Uterus (tissue), 2 donors: Measurements from ENCODE around the gene LRRC17.

Source experiments
- CTCF ChIP-seq, 4 experiments: fragments of 200-600 bp in 2 of 4; fragments of 450-650 bp in 2 of 4; sonication (generic) in 2 of 4; IDR thresholded peaks; one replicate each; pipeline ENCODE4 v1.5.1; 2016 to 2019; ENCODE audit warnings: antibody characterized with exemption in 4 of 4, mild to moderate bottlenecking in 2 of 4, moderate library complexity in 1 of 4
- POLR2A ChIP-seq, 2 donors: fragments of 450-650 bp; IDR thresholded peaks; one replicate each; pipeline ENCODE4 v1.6.1; 2016; ENCODE audit warnings: antibody characterized with exemption in 2 of 2, mild to moderate bottlenecking in 1 of 2, moderate library complexity in 1 of 2

- TF ChIP-seq CTCF (IDR thresholded peaks at IDR 0.05) = no peak
- no peak for TF ChIP-seq POLR2A (IDR thresholded peaks at IDR 0.05)
Observed at GRCh38 chr7:102934701-102935100, 21.9 kb downstream of the LRRC17 start.
